ENCODE results near the gene POC1A.

Gene POC1A

GRCh38 chr3:52150357-52150756 is 3.9 kb downstream of the POC1A start:
- DNase-seq: no peak

DNA sequence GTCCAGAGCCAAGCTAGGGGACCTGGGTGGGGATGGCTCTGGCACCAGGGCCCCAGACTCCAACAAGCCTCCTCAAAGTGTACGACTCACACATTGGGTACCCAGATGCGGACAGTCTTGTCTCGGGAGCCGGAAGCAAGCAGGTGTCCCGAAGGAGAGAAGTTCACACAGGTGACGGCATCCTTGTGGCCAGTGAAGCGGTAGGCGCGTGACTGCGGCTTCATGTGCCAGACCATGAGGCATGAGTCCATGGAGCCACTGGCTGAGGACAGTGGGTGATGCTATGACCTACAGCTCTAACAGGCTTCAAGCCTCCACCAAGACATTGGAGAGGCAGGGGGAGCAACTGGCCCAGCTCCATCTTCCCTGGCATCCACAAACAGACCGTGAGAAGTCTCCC is 4.5 kb downstream of the POC1A start:
- DNase-seq: no peak

- DNase-seq: no peak
Observed at GRCh38 chr3:52149021-52149420, 5.2 kb downstream of the POC1A start.

DNA sequence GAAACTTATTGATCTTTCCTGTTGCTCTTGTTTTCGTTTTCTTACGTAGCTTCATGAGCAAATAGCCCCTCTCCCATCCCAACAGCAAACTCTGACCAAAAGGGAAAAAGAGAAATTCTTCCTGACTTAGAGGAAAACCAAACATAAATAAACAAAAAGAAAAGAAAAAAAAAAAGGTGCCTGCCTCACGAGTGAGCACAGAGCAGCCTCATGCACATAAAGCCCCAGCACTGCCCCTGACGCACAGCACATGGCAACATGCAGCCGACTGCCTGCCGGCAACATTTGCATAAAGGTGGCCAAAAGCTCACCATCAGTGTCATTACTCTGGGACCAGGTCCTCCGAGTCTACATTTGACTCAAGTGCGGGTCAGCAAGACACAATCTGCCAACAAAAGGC is 6.4 kb downstream of the POC1A start:
- no peak for DNase-seq

GRCh38 chr3:52146811-52147210 is 7.4 kb downstream of the POC1A start:
- DNase-seq: no peak

DNA sequence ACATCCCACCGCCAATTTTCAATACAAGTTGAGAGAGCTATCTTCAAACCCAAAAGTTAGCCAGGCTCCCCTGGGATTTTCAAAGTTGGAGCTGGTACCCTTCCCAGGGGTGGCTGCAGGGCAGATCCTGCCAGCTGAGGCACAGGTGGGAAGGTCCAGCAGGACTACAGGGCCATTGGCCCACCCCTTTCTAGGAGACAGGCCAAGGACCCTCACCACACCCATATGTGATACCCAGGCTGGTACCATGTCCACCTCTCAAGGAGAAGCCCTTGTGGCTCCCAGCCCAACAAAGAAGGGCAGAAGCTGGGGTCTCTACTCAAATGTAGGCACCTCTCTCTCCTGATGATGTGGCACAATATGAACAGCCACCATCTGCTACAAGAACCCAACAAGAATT is 8.0 kb downstream of the POC1A start:
- no peak for DNase-seq

- DNase-seq: no peak
Observed at GRCh38 chr3:52145736-52146110, 8.5 kb downstream of the POC1A start.

DNA sequence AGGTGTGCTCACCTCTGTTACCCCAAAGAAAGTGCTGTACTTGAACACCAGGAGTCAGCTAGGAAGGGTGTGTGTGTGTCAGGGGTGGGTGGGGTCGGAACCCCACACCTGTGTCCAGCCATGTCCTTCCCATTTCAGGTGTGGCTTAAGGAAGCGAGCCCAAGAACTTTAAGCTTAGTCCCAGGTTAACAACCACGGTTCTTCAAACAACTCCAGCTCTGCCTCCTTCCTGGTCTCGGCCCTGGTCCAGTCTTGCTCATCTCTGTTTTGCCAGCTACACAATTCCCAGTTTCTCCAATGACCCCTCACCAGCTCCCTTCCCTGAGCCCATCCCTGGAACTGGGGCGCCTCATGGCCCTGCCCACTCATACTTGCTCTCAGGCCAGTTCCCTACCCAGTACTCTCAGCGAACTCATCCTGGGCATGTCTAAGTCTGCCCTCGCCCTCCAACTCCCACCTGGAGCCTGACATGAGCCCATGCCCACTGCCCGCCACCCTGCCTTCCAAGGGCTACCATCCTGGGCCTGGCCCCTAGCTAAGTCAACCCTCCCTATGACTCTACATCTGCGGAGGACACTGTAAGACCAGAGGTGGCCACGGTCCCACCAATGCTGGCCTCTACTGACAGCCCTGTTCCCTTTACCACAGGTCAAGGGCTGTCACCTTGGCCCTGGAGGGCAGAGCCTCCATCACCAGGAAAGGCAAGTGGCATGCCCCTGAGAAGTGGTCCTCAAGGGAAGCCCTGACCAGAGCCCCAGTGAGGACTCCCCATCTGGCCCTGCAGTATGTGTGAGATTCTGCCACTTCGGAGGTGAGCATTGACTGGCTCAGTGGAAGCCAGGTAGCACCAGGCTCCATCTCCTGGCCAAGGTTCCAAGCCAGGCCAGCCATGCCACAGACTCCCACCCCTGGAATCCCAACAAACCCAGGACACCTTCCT is 9.2 kb downstream of the POC1A start:
- no peak for DNase-seq

DNA sequence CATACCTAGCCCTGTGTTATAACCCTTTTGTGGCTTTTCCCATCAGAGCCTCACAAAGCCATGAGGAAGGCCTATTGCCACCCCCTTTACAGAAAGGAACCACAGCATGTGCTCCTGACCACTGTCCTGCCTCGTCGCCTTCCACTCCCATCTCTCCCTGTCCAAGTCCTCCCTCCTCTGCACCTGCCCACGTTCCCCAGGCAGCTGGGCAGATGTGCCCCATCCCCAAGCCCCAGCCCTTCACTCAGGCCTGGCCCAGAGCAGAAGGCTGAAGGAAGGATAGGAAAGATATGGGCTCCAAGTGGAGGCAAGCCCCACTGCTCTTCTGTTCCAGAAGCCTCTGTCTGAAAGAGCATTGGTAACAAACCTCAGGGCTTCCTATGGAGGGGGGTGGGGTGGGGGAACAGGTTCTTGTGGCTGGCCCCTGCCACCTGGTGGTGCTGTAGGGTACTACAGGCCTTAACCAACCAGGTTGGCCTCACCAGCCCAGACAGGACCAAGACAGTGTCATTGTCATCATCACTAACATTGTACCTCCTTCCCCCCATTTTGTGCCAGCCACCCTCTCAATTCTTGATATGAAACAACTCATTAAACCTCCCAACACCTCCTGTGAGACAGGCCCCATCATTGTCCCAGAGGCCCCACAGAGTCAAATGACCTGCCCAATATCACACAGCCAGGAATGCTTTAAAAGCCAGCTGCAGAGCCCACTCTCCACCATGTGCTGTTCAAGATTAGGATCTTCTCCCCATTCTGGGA is 10.0 kb downstream of the POC1A start:
- peak; percentile 4 for DNase-seq

DNA sequence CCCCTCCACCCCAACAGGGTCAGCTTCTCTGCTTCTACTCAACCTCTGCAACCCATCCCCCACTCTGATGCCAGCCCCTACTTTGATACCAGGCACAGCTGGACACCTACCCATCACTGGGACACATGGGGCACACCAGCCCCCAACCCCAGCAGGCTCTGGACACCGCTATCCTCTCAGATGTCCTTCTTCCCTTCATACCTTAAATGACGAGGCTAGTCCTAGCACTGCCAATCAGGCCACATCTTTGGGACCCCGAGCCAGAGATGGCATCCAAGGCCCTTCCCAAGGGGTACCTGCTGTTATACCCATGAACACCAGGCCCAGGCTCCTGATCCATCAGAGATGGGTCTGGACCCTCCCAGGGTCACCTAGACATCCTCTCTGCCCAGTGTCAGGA is 10.6 kb downstream of the POC1A start:
- DNase-seq: no peak

DNA sequence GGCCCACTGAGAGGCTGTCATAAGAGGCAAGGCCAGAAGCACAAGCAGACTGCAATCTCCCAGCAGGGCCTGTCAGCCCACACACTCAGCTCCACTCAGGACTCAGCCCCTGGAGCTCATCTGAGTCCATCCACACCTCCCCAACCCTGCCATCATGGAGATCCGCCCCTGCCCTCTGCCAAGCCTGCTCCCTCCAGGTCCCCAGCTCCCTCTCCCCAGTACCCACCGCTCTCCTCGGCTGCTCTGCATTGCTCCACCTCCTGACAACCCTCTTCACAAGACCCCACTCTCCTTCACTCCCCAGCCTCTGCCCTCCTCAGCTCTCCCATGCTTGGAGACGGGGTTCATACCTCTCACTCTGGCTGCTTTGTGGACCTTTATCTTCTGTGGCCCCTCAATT is 11.1 kb downstream of the POC1A start:
- no peak for DNase-seq

- DNase-seq: no peak
Observed at GRCh38 chr3:52141751-52142150, 12.5 kb downstream of the POC1A start.

- DNase-seq: no peak
Observed at GRCh38 chr3:52140769-52141168, 13.5 kb downstream of the POC1A start.

- no peak for DNase-seq
Observed at GRCh38 chr3:52140000-52140399, 14.2 kb downstream of the POC1A start.

DNA sequence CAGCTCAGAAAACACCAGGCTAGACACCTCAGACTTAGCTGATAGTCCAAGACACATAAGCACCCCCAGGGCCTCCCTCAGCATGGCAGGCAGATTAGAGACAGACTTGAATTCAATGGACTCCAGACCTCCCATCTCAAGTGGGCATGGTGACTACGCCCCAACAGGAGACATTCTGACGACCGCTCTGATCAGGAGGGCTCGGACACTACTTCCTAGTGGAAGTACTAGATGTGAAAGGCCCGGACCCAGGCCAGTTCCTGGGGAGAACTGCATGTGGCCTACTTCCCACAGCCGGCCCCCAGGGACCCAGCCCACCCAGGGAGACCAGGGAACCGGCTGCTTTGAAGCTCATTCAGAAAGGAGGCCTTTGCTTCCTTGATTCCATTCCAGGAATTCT is 16.9 kb downstream of the POC1A start:
- DNase-seq: no peak

DNA sequence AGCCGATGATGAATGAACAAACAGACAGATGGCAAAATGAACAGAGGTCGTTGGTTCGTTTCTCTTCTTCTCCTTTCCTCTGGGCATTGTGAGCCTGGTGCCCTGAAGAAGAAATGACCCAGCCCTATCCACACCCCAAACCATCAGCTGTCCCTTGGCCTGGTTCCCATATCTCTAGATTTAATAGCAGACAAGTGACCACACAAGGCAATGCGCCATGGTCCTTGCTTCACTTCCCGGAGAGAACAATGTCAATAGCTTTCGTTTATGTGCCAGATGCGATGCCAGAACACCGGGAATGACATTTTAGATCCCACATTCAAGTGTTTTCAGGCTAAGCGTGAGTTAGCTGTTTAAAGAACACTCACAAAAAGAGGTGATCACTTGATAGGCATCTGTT is 17.7 kb downstream of the POC1A start:
- DNase-seq: no peak

- DNase-seq: no peak
Observed at GRCh38 chr3:52135332-52135731, 18.9 kb downstream of the POC1A start.

DNA sequence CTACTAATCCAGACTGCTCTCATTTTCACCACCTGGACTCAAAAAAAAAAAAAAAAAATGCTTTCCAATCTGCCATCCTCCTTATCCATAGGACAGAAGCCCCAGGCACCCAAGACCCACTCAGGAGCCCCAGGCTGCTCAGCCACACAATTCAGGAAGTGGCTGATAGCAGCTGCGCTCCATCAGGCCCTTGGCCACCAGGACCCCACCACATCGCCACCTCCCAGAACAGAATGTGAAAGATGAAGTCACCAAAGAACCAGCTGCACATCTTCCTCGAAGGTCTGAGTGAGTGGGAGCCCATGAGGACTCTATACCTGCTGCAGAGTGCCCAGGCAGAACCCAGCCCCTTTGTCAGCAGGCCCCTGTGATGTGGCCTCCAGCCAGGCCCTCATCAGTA is 19.5 kb downstream of the POC1A start:
- DNase-seq: no peak

DNA sequence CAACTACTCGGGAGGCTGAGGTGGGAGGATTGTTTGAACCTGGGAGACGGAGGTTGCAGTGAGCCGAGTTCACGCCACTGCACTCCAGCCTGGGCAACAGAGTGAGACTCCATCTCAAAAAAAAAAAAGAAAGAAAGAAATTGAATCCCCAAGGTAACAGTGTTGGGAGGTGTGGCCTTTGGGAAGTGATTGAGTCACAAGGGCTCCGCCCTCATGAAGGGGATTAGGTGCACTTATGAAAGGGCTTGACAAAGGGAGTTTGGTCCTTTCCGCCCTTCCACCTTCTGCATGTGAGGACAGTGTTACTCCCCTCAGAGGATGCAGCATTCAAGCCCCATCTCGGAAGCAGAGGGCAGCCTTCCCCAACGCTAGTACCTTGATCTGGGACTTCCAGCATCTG is 21.3 kb downstream of the POC1A start:
- no peak for DNase-seq

GRCh38 chr3:52132041-52132440 is 22.2 kb downstream of the POC1A start:
- DNase-seq: no peak

DNA sequence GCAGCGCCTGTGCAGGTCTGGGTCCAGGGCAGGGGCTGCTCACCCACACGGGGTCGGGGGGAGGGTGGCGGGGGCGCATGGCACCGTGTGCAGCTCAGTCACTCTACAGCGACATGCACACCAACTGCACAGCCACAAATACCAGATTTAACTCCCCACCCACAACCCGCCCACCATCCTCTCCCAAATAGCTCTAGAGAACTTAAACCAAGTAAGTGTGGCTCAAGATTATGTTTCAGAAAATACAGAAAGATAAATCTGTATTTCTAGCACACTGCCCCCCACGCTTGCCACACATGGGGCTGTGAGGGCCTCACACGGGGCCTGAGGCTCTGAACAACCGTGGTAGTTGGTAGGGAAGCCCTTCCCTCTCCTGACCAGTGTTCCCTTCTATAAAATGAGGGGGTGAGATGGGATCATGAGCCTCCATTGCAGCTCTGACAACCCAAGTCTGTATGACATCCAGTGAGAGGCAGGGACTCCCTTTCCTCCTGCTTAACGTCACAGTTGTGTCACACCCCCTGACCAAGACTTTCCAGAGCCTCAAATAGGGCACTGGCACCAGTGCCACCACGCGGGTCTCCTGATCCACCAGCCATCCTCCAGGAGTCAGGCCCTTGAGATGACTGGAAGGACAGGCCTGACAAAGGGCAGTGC is 23.1 kb downstream of the POC1A start:
- DNase-seq: no peak

DNA sequence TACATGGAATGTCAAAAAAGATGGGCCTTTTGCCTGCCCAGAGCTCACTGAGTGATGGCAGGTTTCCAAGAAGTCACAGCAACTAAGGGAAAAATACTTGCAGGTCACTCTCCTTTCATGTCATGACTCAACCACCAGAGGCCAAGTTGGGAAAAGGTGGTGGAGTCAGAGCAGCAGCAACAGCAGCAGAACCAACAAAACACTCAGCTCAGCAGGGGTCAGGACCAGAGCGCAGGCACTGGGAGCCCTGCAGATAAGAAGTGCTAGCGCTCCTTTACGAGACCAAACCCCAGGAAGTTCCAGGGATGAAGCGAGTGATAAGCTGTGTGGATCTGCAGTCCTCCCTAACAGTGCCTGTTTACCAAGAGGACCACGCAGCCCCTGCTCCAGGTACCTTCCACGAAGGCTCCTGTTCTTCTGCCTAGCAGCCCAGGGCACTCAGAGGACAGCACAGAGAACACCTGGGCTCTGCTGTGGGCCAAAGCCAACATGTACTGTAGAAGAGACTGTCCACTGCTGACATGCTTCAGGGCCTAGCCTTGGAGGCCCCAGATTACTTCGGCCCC is 26.0 kb downstream of the POC1A start:
- no peak for DNase-seq

DNA sequence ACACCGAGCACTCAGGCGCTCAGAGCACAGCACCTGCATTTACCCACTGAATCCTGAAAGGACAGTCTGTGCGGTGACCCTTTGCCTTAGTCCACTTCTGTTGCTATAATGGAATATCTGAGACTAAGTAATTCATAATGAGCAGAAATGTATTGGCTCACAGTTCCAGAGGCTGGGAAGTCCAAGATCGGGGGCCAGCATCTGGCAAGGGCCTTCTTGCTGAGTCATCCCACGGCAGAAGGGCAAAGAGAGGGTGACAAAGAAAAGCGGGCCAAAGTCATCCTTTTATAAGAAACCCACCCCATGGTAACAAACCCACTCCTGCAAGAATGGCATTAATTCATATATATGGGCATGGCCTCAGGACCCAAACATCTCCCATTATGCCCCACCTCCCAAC is 27.7 kb downstream of the POC1A start:
- no peak for DNase-seq

- DNase-seq: no peak
Observed at GRCh38 chr3:52126036-52126435, 28.2 kb downstream of the POC1A start.
